WTC11 (cell line): ENCODE data around the gene CSRNP3.

Experiments
- CREB1 ChIP-seq: sonication (generic); formaldehyde crosslinking; IDR thresholded peaks from 2 replicates; pipeline ENCODE4 v1.8.0; 2023; ENCODE audit warnings: mild to moderate bottlenecking, missing genetic modification reagents
- ESRRA ChIP-seq: sonication (generic); formaldehyde crosslinking; IDR thresholded peaks from 2 replicates; pipeline ENCODE4 v1.8.1; 2022; ENCODE audit warnings: mild to moderate bottlenecking, missing genetic modification reagents, borderline replicate concordance
- GTF2I ChIP-seq: fragments of 250-450 bp; sonication (Bioruptor Pico); conservative IDR thresholded peaks from 2 replicates; pipeline ENCODE4 v1.4.0; 2021; ENCODE audit warnings: mild to moderate bottlenecking
- JUN ChIP-seq: sonication (generic); formaldehyde crosslinking; IDR thresholded peaks from 2 replicates; pipeline ENCODE4 v1.8.0; 2023; ENCODE audit warnings: mild to moderate bottlenecking, missing genetic modification reagents
- NFE2L1 ChIP-seq: sonication (generic); formaldehyde crosslinking; IDR thresholded peaks from 2 replicates; pipeline ENCODE4 v1.8.1; 2023; ENCODE audit warnings: missing genetic modification reagents
- TF ChIP-seq, protein P1 (sequence below): fragments of 200-600 bp; IDR thresholded peaks from 2 replicates; pipeline ENCODE4 v1.8.0; 2022; ENCODE audit warnings: antibody characterized with exemption

DNA sequence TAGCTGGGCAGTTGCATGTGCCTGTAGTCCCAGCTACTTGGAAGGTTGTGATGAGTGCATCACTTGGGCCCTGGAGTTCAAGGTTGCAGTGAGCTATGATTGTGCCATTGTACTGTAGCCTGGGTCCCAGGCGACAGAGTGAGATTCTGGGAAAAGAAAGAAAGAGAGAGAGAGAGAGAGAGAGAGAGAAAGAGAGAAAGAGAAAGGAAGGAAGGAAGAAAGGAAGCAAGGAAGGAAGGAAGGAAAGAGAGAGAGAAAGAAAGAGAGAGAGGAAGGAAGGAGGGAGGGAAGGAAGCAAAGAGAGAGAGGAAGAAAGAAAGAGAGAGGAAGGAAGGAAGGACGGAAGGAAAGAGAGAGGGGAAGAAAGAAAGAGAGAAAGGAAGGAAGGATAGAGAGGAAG, 196.1 kb downstream of the CSRNP3 start:
- no peak for TF ChIP-seq CREB1 (CRISPR knock-in tag)
- TF ChIP-seq GTF2I (CRISPR knock-in tag) = no peak
- no peak for TF ChIP-seq JUN (CRISPR knock-in tag)
- TF ChIP-seq, protein P1, sequence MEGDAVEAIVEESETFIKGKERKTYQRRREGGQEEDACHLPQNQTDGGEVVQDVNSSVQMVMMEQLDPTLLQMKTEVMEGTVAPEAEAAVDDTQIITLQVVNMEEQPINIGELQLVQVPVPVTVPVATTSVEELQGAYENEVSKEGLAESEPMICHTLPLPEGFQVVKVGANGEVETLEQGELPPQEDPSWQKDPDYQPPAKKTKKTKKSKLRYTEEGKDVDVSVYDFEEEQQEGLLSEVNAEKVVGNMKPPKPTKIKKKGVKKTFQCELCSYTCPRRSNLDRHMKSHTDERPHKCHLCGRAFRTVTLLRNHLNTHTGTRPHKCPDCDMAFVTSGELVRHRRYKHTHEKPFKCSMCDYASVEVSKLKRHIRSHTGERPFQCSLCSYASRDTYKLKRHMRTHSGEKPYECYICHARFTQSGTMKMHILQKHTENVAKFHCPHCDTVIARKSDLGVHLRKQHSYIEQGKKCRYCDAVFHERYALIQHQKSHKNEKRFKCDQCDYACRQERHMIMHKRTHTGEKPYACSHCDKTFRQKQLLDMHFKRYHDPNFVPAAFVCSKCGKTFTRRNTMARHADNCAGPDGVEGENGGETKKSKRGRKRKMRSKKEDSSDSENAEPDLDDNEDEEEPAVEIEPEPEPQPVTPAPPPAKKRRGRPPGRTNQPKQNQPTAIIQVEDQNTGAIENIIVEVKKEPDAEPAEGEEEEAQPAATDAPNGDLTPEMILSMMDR = no peak
- no peak for TF ChIP-seq ESRRA (CRISPR knock-in tag)
- no peak for TF ChIP-seq NFE2L1 (CRISPR knock-in tag)
